ENCODE results near the gene AIF1L.
A peak's percentile ranks its signal among the peaks of the same experiment; 100 is the strongest.

Gene AIF1L

DNA sequence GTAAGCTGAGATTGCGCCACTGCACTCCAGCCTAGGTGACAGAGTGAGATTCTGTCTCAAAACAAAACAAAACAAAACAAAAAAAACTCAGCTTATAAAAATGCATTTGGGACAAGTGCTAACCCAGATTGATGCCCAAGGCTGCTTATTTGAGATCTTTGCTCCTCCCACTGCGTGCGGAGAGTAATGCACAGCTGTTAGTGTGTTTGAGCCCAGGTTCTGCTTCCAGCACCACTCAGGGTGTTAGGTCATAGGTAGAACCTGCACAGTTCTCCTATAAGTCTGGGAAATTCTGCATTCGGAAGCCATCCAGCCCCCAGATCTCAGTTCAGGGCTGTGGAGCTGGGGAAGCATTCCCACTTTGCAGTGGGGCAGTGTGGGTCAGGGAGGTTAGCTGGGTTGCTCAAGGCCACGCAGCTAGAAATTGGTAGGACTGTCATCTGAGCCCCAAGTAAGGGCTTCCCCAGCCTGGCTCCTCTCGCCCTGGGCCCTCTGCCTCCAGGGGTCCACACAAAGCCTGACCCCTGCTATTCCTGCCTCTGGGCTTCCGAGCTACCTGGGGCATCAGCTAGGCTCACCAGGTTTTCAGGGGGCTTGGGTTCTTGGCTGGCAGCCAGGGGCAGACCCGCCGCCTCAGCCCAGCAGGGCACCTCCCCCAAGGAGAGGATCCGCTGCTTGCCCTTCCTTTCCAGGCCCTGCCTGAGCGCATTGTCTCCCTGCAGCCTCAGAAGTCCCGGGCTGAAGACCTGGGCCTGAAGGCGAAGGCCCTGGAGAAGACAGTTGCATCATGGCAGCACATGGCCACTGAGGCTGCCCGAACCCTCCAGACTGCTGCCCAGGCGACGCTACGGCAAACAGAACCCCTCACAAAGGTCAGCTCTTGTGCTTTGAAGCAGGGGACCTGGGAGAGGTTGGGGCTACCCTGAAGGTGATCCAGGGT, 17.6 kb upstream of the AIF1L start:
- DNase-seq = no peak

- no peak for DNase-seq
These were observed 15.7 kb upstream of the AIF1L start for GRCh38 chr9:131080589-131080988.

- no peak for DNase-seq
These were observed 14.5 kb upstream of the AIF1L start for GRCh38 chr9:131081868-131082267.

GRCh38 chr9:131082774-131083512, 13.4 kb upstream of the AIF1L start:
- DNase-seq = no peak

GRCh38 chr9:131084661-131085369, 11.5 kb upstream of the AIF1L start:
- no peak for DNase-seq

- no peak for DNase-seq
These were observed 10.8 kb upstream of the AIF1L start for GRCh38 chr9:131085370-131086122.

DNA sequence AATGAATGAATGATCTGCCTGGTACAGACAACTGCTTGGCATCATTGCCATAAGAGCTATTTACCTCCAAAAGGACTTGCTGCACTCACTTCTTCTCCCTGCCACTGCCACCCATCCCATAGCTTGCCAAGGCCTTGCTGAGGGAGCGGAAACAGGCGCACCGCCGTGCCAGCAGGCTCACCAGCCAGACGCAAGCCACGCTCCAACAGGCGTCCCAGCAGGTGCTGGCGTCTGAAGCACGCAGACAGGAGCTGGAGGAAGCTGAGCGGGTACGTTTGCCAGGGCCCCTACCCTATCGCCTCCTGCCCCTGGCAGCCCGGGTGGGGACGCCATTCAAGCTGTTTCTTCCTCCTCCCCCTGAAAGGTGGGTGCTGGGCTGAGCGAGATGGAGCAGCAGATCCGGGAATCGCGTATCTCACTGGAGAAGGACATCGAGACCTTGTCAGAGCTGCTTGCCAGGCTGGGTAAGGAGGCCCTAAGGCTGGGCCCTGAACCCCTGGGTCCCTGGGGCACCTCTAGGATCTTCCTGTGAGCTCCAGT, 8.9 kb upstream of the AIF1L start:
- peak; percentile 76 for DNase-seq

- no peak for DNase-seq
These were observed 6.1 kb upstream of the AIF1L start for GRCh38 chr9:131090025-131090787.

GRCh38 chr9:131091352-131091992, 4.9 kb upstream of the AIF1L start:
- no peak for DNase-seq

DNA sequence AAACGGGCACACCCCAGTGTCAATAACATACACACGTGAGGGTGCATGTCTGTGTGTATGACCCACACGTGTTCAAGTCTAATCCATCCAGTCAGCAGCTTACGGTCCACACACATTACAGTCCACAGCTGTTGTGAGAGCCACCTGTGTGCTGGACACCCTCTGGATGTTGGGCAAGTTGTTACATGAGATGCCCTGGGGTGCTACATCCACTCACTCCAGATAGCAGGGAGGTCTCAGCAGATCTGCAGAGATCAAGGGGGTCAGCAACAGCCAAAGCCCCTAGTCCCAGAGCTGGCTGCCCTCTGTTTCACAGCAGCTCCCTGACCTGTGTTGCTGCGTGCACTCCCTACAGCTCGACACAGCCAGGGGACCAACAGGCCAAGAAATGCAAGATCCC, 4.3 kb upstream of the AIF1L start:
- no peak for DNase-seq

DNA sequence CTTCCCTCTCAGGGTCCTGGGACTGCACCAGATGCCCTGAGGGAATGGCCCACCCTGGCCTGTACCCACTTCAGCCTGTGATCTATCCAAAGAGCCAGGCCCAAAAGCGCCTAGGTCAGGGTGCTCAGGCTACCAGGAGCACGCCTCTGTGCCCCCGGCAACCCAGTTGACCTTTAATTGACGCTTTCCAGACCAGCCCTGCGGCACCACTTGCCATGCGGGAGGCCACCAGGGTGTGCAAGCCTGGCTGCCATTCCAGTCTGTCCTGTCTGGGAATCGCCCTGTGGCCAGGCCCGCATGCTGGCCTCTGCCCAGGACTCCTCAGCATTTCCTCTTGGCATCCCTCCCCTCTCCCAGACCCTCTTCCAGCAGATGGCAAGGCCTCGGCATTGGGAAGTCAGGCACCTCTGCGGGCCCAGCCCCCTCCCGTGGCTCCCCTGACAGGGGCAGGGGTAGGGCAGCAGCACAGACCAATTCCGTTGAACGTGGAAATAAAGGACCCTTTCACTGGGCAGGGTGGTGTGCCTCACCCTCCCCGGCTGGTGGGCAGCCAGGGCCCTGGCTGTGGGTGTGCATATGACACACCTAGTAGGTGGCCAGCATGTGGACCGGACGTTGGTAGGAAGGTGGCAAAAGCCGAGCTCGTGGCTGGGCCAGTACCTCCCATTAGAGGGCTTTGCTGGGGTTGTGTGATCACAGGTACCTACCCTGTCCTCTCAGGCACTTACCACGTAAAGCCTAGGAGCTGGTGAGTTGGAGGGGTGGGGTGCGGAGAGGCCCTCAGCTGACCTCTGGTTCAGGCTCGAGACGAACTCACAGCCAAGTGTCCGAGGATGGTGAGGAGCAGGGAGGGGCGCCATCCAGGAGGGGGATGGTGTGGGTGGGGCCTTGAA, 3.5 kb upstream of the AIF1L start:
- no peak for DNase-seq

GRCh38 chr9:131094015-131094414, 2.3 kb upstream of the AIF1L start:
- no peak for DNase-seq

DNA sequence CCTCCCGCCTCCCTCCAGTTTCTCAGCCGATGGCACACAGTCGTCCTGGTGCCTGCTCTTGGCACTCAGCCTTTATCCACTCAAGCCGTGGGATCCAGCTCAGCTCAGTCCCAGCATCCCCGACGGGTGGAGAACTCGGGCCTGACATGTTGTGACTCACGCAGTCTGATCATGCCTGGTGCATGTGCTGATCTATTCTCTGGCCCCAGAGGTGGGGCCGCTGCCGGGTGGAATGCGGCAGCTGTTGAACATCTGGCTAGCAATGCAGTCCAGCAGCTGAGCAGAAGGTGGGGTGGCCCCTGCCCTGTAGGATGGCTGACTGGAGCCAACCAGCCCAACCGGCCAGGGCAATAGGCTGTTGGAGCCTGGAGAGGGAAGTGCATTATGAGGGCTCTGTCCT, 1.7 kb upstream of the AIF1L start:
- no peak for DNase-seq

DNA sequence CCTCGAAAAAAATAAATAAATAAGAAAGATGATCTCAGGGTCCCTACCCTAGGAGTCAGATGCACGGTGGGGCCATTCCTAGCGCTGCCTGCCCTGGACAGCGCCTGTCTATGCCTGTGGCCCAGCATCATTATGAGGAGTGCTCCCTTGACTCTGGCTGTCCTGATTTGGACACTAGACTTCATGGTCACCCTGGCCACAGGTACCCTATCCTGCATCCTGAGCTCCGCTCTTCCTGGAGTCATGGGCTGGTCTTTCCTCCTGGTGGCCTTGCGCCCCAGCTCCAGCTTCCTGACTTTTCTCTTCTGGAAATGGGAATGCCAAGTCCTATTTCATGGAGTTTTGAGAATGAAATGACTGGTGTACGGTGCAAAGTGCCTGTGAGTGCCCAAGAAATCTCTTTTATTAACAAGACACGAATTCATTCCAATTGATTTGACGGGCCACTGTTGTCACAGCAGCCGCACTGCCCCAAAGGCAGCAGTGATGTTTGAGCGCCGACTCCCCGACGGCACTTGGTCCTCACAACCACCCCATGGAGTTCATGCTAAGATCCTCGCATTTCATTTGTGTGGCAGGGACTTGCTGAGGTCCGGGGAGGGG, 564 bp upstream of the AIF1L start:
- no peak for DNase-seq

- DNase-seq = no peak
These were observed 1.0 kb downstream of the AIF1L start for GRCh38 chr9:131097126-131097947.

DNA sequence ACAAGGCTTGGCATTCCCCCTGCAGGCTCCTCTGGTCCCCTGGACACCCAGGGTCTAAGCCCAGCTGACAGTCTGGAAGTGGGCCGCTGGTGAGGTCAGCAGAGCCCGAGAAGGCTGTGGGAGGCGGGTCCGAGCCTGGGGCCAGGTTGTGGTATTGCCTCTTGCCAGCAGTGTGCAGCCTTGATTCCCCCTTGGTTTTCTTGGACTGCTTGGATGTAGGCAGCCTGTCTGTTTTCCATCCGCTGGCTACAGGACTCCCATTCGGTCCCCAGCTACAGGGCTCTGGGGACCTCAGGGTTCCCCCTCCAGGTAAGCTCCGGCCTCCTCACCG, 1.6 kb downstream of the AIF1L start:
- DNase-seq = no peak

GRCh38 chr9:131098391-131099101, 2.2 kb downstream of the AIF1L start:
- no peak for DNase-seq

DNA sequence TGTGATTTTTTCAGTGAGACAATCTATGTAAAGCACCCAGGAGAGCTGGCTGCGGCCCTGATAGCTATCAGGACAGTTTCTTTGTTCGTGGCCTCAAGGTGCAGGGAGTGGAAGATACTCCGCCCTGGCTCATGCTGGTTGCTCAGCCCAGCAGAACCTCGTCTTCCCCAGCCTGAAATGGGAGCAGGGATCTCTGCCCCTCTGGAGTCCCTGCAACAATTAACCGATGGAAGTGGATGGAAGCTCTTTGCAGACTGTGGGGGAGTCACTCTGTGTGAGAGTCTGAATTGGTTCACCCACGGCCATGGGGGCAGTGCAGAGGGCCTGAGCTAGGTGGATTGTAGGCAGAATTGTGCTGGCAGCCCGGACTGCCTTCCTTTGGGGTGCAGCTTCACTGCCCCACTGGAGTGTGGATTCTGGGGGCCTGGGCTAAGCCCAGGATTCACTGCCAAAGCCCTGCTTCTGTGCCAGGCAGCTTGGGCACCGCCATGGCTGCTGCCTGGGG, 2.8 kb downstream of the AIF1L start:
- DNase-seq = no peak
